HG02759 (cell line): ENCODE results near the gene DLGAP5.

Experiments used
- ATAC-seq: cut with Tn5 transposase; IDR thresholded peaks from one replicate; pipeline ENCODE4 v1.9.1; 2021; ENCODE audit warnings: mild to moderate bottlenecking, moderate library complexity; ENCODE audit not compliant: unreplicated experiment

DLGAP5 gene

GRCh38 chr14:55130196-55130550 is 61.2 kb downstream of the DLGAP5 start:
- no peak for ATAC-seq

GRCh38 chr14:55129428-55130195 is 61.8 kb downstream of the DLGAP5 start:
- peak; percentile 56 for ATAC-seq

GRCh38 chr14:55129086-55129427 is 62.3 kb downstream of the DLGAP5 start, which contains the start of gene LGALS3:
LGALS3 (plus strand) TSS chr14:55129252; CDS start chr14:55137374, 8,122 bp downstream.
- peak; percentile 81 for ATAC-seq

- no peak for ATAC-seq
Measured at GRCh38 chr14:55128386-55129085, 62.8 kb downstream of the DLGAP5 start.

GRCh38 chr14:55127460-55127951 is 63.9 kb downstream of the DLGAP5 start:
- no peak for ATAC-seq

- no peak for ATAC-seq
Measured at GRCh38 chr14:55126932-55127459, 64.4 kb downstream of the DLGAP5 start.

GRCh38 chr14:55126034-55126433 is 65.4 kb downstream of the DLGAP5 start:
- no peak for ATAC-seq

GRCh38 chr14:55125403-55125802 is 66.0 kb downstream of the DLGAP5 start:
- ATAC-seq = no peak

- no peak for ATAC-seq
Measured at GRCh38 chr14:55124774-55125386, 66.5 kb downstream of the DLGAP5 start.

GRCh38 chr14:55123852-55124639 is 67.3 kb downstream of the DLGAP5 start:
- ATAC-seq = no peak

- no peak for ATAC-seq
Measured at GRCh38 chr14:55123101-55123500, 68.3 kb downstream of the DLGAP5 start.

GRCh38 chr14:55122440-55122986 is 68.9 kb downstream of the DLGAP5 start:
- ATAC-seq = no peak

GRCh38 chr14:55121628-55122439 is 69.6 kb downstream of the DLGAP5 start:
- ATAC-seq = no peak

- no peak for ATAC-seq
Measured at GRCh38 chr14:55120571-55121495, 70.6 kb downstream of the DLGAP5 start.

GRCh38 chr14:55118761-55119160 is 72.6 kb downstream of the DLGAP5 start:
- no peak for ATAC-seq

GRCh38 chr14:55117803-55118441 is 73.5 kb downstream of the DLGAP5 start:
- ATAC-seq = no peak

GRCh38 chr14:55116246-55117030 is 74.9 kb downstream of the DLGAP5 start:
- no peak for ATAC-seq
